HG03280 (cell line): ENCODE results near the gene CACNA1H.
"Not testable (repeated sequence)": the region's sequence is repeated elsewhere in the genome, so short reads cannot be mapped to it uniquely, and the experiment has no call there.

ENCODE experiments used
- ATAC-seq: cut with Tn5 transposase; IDR thresholded peaks from one replicate; pipeline ENCODE4 v1.9.1; 2021; ENCODE audit warnings: mild to moderate bottlenecking, moderate library complexity; ENCODE audit not compliant: unreplicated experiment

CACNA1H gene

GRCh38 chr16:1185460-1186207 lies 32.7 kb downstream of the CACNA1H start:
- ATAC-seq, result not testable (repeated sequence)

GRCh38 chr16:1188432-1189189 lies 35.7 kb downstream of the CACNA1H start:
- ATAC-seq, result no peak

GRCh38 chr16:1189455-1189854 lies 36.5 kb downstream of the CACNA1H start:
- ATAC-seq, result no peak

GRCh38 chr16:1190789-1191188 lies 37.9 kb downstream of the CACNA1H start:
- not testable (repeated sequence) for ATAC-seq

GRCh38 chr16:1192384-1193073 lies 39.6 kb downstream of the CACNA1H start:
- no peak for ATAC-seq

GRCh38 chr16:1193143-1193824 lies 40.4 kb downstream of the CACNA1H start:
- ATAC-seq, result no peak

- ATAC-seq, result no peak
Observed at GRCh38 chr16:1193825-1194581, 41.1 kb downstream of the CACNA1H start.

- no peak for ATAC-seq
Observed at GRCh38 chr16:1194665-1195392, 41.9 kb downstream of the CACNA1H start.

- no peak for ATAC-seq
Observed at GRCh38 chr16:1195393-1195666, 42.4 kb downstream of the CACNA1H start.

GRCh38 chr16:1196494-1196893 lies 43.6 kb downstream of the CACNA1H start:
- no peak for ATAC-seq

- no peak for ATAC-seq
Observed at GRCh38 chr16:1197237-1197866, 44.4 kb downstream of the CACNA1H start.

GRCh38 chr16:1198194-1198593 lies 45.3 kb downstream of the CACNA1H start:
- ATAC-seq, result no peak

GRCh38 chr16:1198671-1199346 lies 45.9 kb downstream of the CACNA1H start:
- not testable (repeated sequence) for ATAC-seq

GRCh38 chr16:1199347-1200013 lies 46.6 kb downstream of the CACNA1H start:
- no peak for ATAC-seq

- no peak for ATAC-seq
Observed at GRCh38 chr16:1200014-1200627, 47.2 kb downstream of the CACNA1H start.

GRCh38 chr16:1201444-1201843 lies 48.5 kb downstream of the CACNA1H start:
- no peak for ATAC-seq

GRCh38 chr16:1202274-1202673 lies 49.4 kb downstream of the CACNA1H start:
- no peak for ATAC-seq

- ATAC-seq, result no peak
Observed at GRCh38 chr16:1204933-1205332, 52.0 kb downstream of the CACNA1H start.
